ENCODE data around the gene APOC4. TPM values are rescaled to one million over a fixed set of nuclear protein-coding genes. Genes with fewer than 3 reads are reported as not detected.
A peak's percentile ranks its signal among the peaks of the same experiment; 100 is the strongest.

Gene APOC4
- total RNA-seq, 1 experiment from 2014 or later: not detected

DNA sequence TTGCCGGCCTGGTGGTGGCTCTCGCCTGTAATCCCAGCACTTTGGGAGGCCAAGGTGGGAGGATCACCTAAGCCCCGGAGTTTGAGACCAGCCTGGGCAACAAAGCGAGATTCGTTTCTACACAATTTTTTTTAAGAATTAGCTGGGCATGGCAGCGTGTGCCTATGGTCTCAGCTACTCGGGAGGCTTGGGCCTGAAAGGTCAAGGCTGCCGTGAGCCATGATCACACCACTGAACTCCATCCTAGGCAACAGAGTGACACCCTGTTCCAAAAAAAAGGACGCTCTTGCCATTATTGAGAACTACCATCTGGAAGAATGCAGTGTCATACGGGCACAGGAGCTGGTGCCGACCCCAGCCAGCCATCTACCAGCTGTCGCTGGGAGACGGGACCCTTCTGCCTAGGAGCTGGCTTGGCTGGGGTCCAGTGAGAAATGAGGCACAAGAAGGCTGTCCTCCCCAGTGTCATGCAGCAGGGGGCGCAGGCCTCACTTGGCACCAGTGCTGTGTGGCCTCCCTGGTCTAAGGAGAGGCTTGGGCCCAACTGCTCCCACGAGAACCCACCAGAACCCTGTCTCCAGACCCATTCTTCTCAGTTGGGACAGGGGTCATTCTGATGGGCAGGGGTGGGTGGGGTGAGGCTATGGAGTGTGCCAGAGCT lies 47.0 kb downstream of the APOC4 start:
- no peak overlapping the region for H3K27ac ChIP-seq (ENCODE audit: low read length)
- H3K4me3 ChIP-seq (ENCODE audit: low read length): no peak overlapping the region
- no peaks in the 10 kb centered on the region for H3K9me3 ChIP-seq (ENCODE audit: low read length)
- H3K27me3 ChIP-seq (ENCODE audit: low read length): no peaks in the 10 kb centered on the region
- no peaks in the 10 kb centered on the region for H4K20me1 ChIP-seq (ENCODE audit: insufficient read depth, low read depth, low read length)
- no peak overlapping the region for H2AFZ ChIP-seq (ENCODE audit: low read length)
- H3K9me2 ChIP-seq (replicated peaks; ENCODE audit: insufficient read depth, low read length): no peaks in the 10 kb centered on the region
- H3K4me2 ChIP-seq (ENCODE audit: low read depth, low read length, poor library complexity, severe bottlenecking): no peak overlapping the region
- 0 out of 2 replicates have a peak, but pooled peaks cover 4% of the 10 kb centered on the region for H3K36me3 ChIP-seq (ENCODE audit: insufficient read depth, low read length)
- H3K79me2 ChIP-seq (ENCODE audit: low read length): no peaks in the 10 kb centered on the region
- DNase-seq: peak; percentile 88
- H3K4me1 ChIP-seq (ENCODE audit: low read length): no peaks in the 10 kb centered on the region
- H3K9ac ChIP-seq (ENCODE audit: low read length): no peak overlapping the region

GRCh38 chr19:44990459-44990858 lies 48.4 kb downstream of the APOC4 start:
- Histone ChIP-seq H3K4me3 (ENCODE audit: low read length) (no peak overlapping the region), H3K79me2 (ENCODE audit: low read length) (no peaks in the 10 kb centered on the region), H3K27me3 (ENCODE audit: low read length) (no peaks in the 10 kb centered on the region), H4K20me1 (ENCODE audit: insufficient read depth, low read depth, low read length) (no peaks in the 10 kb centered on the region), H3K36me3 (ENCODE audit: insufficient read depth, low read length) (no peaks in the 10 kb centered on the region), H2AFZ (ENCODE audit: low read length) (no peak overlapping the region), H3K9me2 (replicated peaks; ENCODE audit: insufficient read depth, low read length) (no peaks in the 10 kb centered on the region), H3K4me1 (ENCODE audit: low read length) (no peaks in the 10 kb centered on the region), H3K9me3 (ENCODE audit: low read length) (no peaks in the 10 kb centered on the region), H3K9ac (ENCODE audit: low read length) (no peak overlapping the region), H3K27ac (ENCODE audit: low read length) (no peak overlapping the region), H3K4me2 (ENCODE audit: low read depth, low read length, poor library complexity, severe bottlenecking) (no peak overlapping the region)
- DNase-seq: no peak

DNA sequence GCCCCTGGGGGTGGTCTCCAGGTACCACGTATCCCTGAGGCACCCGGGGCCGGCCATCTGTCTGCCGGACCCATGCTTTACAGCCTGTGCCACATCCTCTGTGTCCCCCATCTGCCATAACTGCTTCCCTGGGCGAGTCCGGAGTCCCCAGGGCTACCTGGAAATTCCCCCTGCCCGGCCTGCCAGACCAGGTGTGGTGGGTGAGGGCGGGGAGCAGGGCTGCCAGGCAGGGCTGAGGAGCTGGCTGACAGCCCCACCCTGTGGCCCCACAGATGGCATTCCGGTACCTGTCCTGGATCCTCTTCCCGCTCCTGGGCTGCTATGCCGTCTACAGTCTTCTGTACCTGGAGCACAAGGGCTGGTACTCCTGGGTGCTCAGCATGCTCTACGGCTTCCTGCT lies 48.9 kb downstream of the APOC4 start:
- H3K27ac ChIP-seq (ENCODE audit: low read length): no peak overlapping the region
- H4K20me1 ChIP-seq (ENCODE audit: insufficient read depth, low read depth, low read length): no peaks in the 10 kb centered on the region
- H3K9ac ChIP-seq (ENCODE audit: low read length): no peak overlapping the region
- no peak overlapping the region for H3K4me3 ChIP-seq (ENCODE audit: low read length)
- H3K4me1 ChIP-seq (ENCODE audit: low read length): no peaks in the 10 kb centered on the region
- no peaks in the 10 kb centered on the region for H3K79me2 ChIP-seq (ENCODE audit: low read length)
- no peak overlapping the region for H3K4me2 ChIP-seq (ENCODE audit: low read depth, low read length, poor library complexity, severe bottlenecking)
- H3K9me2 ChIP-seq (replicated peaks; ENCODE audit: insufficient read depth, low read length): no peaks in the 10 kb centered on the region
- no peak overlapping the region for H2AFZ ChIP-seq (ENCODE audit: low read length)
- no peaks in the 10 kb centered on the region for H3K36me3 ChIP-seq (ENCODE audit: insufficient read depth, low read length)
- H3K9me3 ChIP-seq (ENCODE audit: low read length): no peaks in the 10 kb centered on the region
- no peak for DNase-seq
- no peaks in the 10 kb centered on the region for H3K27me3 ChIP-seq (ENCODE audit: low read length)

- Histone ChIP-seq H3K4me2 (ENCODE audit: low read depth, low read length, poor library complexity, severe bottlenecking) (no peak overlapping the region), H3K9me3 (ENCODE audit: low read length) (no peaks in the 10 kb centered on the region), H3K27ac (ENCODE audit: low read length) (no peak overlapping the region), H3K79me2 (ENCODE audit: low read length) (no peaks in the 10 kb centered on the region), H3K4me3 (ENCODE audit: low read length) (no peak overlapping the region), H3K36me3 (ENCODE audit: insufficient read depth, low read length) (no peaks in the 10 kb centered on the region), H3K4me1 (ENCODE audit: low read length) (no peaks in the 10 kb centered on the region), H2AFZ (ENCODE audit: low read length) (no peak overlapping the region), H4K20me1 (ENCODE audit: insufficient read depth, low read depth, low read length) (no peaks in the 10 kb centered on the region), H3K9me2 (replicated peaks; ENCODE audit: insufficient read depth, low read length) (no peaks in the 10 kb centered on the region), H3K27me3 (ENCODE audit: low read length) (no peaks in the 10 kb centered on the region), H3K9ac (ENCODE audit: low read length) (no peak overlapping the region)
- DNase-seq: no peak
Measured at GRCh38 chr19:44992336-44993163, 50.5 kb downstream of the APOC4 start.

DNA sequence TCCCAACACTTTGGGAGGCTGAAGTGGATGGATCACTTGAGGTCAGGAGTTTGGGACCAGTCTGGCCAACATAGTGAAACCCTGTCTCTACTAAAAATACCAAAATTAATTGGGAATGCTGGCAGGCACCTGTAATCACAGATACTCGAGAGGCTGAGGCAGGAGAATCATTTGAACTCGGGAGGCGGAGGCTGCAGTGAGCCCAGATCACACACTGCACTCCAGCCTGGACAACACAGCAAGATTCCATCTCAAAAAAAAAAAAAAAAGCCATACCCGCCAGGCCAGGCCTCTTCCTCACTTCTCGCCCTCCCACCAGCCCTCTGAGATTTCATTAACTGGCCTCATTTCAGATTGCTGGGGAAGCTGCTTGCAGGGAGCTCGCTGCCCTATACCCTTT lies 51.5 kb downstream of the APOC4 start:
- Histone ChIP-seq H2AFZ (ENCODE audit: low read length) (no peak overlapping the region), H3K4me2 (ENCODE audit: low read depth, low read length, poor library complexity, severe bottlenecking) (no peak overlapping the region), H3K9me3 (ENCODE audit: low read length) (no peaks in the 10 kb centered on the region), H3K4me3 (ENCODE audit: low read length) (no peak overlapping the region), H3K9me2 (replicated peaks; ENCODE audit: insufficient read depth, low read length) (no peaks in the 10 kb centered on the region), H3K79me2 (ENCODE audit: low read length) (no peaks in the 10 kb centered on the region), H3K9ac (ENCODE audit: low read length) (no peak overlapping the region), H4K20me1 (ENCODE audit: insufficient read depth, low read depth, low read length) (no peaks in the 10 kb centered on the region), H3K36me3 (ENCODE audit: insufficient read depth, low read length) (no peaks in the 10 kb centered on the region), H3K4me1 (ENCODE audit: low read length) (no peaks in the 10 kb centered on the region), H3K27me3 (ENCODE audit: low read length) (no peaks in the 10 kb centered on the region), H3K27ac (ENCODE audit: low read length) (no peak overlapping the region)
- DNase-seq: no peak

- no peaks in the 10 kb centered on the region for H3K36me3 ChIP-seq (ENCODE audit: insufficient read depth, low read length)
- DNase-seq: no peak
Measured at GRCh38 chr19:44993926-44994537, 52.0 kb downstream of the APOC4 start.

More at GRCh38 chr19:44993926-44994537, 52.0 kb downstream of the APOC4 start:
- Histone ChIP-seq H4K20me1 (ENCODE audit: insufficient read depth, low read depth, low read length) (no peaks in the 10 kb centered on the region), H3K79me2 (ENCODE audit: low read length) (no peaks in the 10 kb centered on the region), H3K4me1 (ENCODE audit: low read length) (no peaks in the 10 kb centered on the region), H3K27ac (ENCODE audit: low read length) (no peak overlapping the region), H3K27me3 (ENCODE audit: low read length) (no peaks in the 10 kb centered on the region), H3K9me3 (ENCODE audit: low read length) (no peaks in the 10 kb centered on the region), H3K9ac (ENCODE audit: low read length) (no peak overlapping the region), H3K9me2 (replicated peaks; ENCODE audit: insufficient read depth, low read length) (no peaks in the 10 kb centered on the region), H3K4me3 (ENCODE audit: low read length) (no peak overlapping the region), H2AFZ (ENCODE audit: low read length) (no peak overlapping the region), H3K4me2 (ENCODE audit: low read depth, low read length, poor library complexity, severe bottlenecking) (no peak overlapping the region)

Other genes with a start within 250 kb of the APOC4 start
- not detected in 2 replicates for gene CEACAM16, start 243.1 kb upstream of the APOC4 start, total RNA-seq (2014; rRNA removed; shearing (Covaris generic); ENCODE audit: low replicate concordance)
- gene BCL3, start 193.5 kb upstream of the APOC4 start, total RNA-seq (2014; rRNA removed; shearing (Covaris generic); ENCODE audit: low replicate concordance): 0.54 TPM in 1 of 2 replicates, not detected in the other
- gene CBLC, start 164.3 kb upstream of the APOC4 start, total RNA-seq (2014; rRNA removed; shearing (Covaris generic); ENCODE audit: low replicate concordance): not detected in 2 replicates
- gene BCAM, start 133.1 kb upstream of the APOC4 start, total RNA-seq (2014; rRNA removed; shearing (Covaris generic); ENCODE audit: low replicate concordance): not detected in 2 replicates
- 2.0 TPM in 1 of 2 replicates, not detected in the other for gene NECTIN2, start 95.9 kb upstream of the APOC4 start, total RNA-seq (2014; rRNA removed; shearing (Covaris generic); ENCODE audit: low replicate concordance)
- gene TOMM40, start 51.0 kb upstream of the APOC4 start, total RNA-seq (2014; rRNA removed; shearing (Covaris generic); ENCODE audit: low replicate concordance): 25.6 and 64.7 TPM in 2 replicates
- 1.3 and 1.9 TPM in 2 replicates for gene APOE, start 36.4 kb upstream of the APOC4 start, total RNA-seq (2014; rRNA removed; shearing (Covaris generic); ENCODE audit: low replicate concordance)
- gene APOC1, start 27.6 kb upstream of the APOC4 start, total RNA-seq (2014; rRNA removed; shearing (Covaris generic); ENCODE audit: low replicate concordance): not detected in 2 replicates
- not detected in 2 replicates for gene APOC2, start 3.8 kb downstream of the APOC4 start, total RNA-seq (2014; rRNA removed; shearing (Covaris generic); ENCODE audit: low replicate concordance)
- 19.7 and 39.2 TPM in 2 replicates for gene CLPTM1, start 13.1 kb downstream of the APOC4 start, total RNA-seq (2014; rRNA removed; shearing (Covaris generic); ENCODE audit: low replicate concordance)
- 0.63 and 1.3 TPM in 2 replicates for gene RELB, start 59.2 kb downstream of the APOC4 start, total RNA-seq (2014; rRNA removed; shearing (Covaris generic); ENCODE audit: low replicate concordance)
- gene CLASRP, start 96.8 kb downstream of the APOC4 start, total RNA-seq (2014; rRNA removed; shearing (Covaris generic); ENCODE audit: low replicate concordance): 22.7 and 41.9 TPM in 2 replicates
- 3.9 and 4.7 TPM in 2 replicates for gene ZNF296, start 134.2 kb downstream of the APOC4 start, total RNA-seq (2014; rRNA removed; shearing (Covaris generic); ENCODE audit: low replicate concordance)
- 85.2 and 91.1 TPM in 2 replicates for gene GEMIN7, start 137.0 kb downstream of the APOC4 start, total RNA-seq (2014; rRNA removed; shearing (Covaris generic); ENCODE audit: low replicate concordance)
- 8.0 and 21.0 TPM in 2 replicates for gene PPP1R37, start 150.9 kb downstream of the APOC4 start, total RNA-seq (2014; rRNA removed; shearing (Covaris generic); ENCODE audit: low replicate concordance)
- 1.2 TPM in 1 of 2 replicates, not detected in the other for gene NKPD1, start 218.7 kb downstream of the APOC4 start, total RNA-seq (2014; rRNA removed; shearing (Covaris generic); ENCODE audit: low replicate concordance)
- gene TRAPPC6A, start 236.0 kb downstream of the APOC4 start, total RNA-seq (2014; rRNA removed; shearing (Covaris generic); ENCODE audit: low replicate concordance): 32.2 and 62.8 TPM in 2 replicates
- 4.4 and 8.5 TPM in 2 replicates for gene BLOC1S3, start 236.5 kb downstream of the APOC4 start, total RNA-seq (2014; rRNA removed; shearing (Covaris generic); ENCODE audit: low replicate concordance)

Data from Karpas-422 (cell line).